K562 (cell line): ENCODE data around the gene PTGES3L. TPM values are rescaled to one million over a fixed set of nuclear protein-coding genes. Genes with fewer than 3 reads are reported as not detected.
A peak's percentile ranks its signal among the peaks of the same experiment; 100 is the strongest.

Experiments used
- ATF7 ChIP-seq: fragments of 450-650 bp; IDR thresholded peaks from 2 replicates; pipeline ENCODE4 v1.7.1; 2014; ENCODE audit warnings: mild to moderate bottlenecking, moderate library complexity
- EP400 ChIP-seq: fragments of 450-650 bp; IDR thresholded peaks from 2 replicates; pipeline ENCODE4 v1.6.1; 2017; ENCODE audit warnings: antibody characterized with exemption, mild to moderate bottlenecking, moderate library complexity
- GABPB1 ChIP-seq: sonication (generic); formaldehyde crosslinking; IDR thresholded peaks from 2 replicates; pipeline ENCODE4 v1.8.0; 2022; ENCODE audit warnings: mild to moderate bottlenecking, missing genetic modification reagents
- HDGF ChIP-seq: fragments of 450-650 bp; IDR thresholded peaks from 2 replicates; pipeline ENCODE4 v1.6.1; 2016
- KDM4B ChIP-seq, 2 experiments: fragments of 450-650 bp in 1 of 2; sonication (generic) in 1 of 2; IDR thresholded peaks; 2 replicates each; pipeline ENCODE4 v1.6.1; 2016 to 2017; ENCODE audit warnings: borderline replicate concordance in 2 of 2, antibody characterized with exemption in 1 of 2, low read depth in 1 of 2, mild to moderate bottlenecking in 1 of 2
- MAFG ChIP-seq: fragments of 450-650 bp; conservative IDR thresholded peaks from 2 replicates; pipeline ENCODE4 v1.6.1; 2016; ENCODE audit warnings: missing genetic modification characterization, missing compliant biosample characterization
- MCM5 ChIP-seq: fragments of 450-650 bp; IDR thresholded peaks from 2 replicates; pipeline ENCODE4 v1.6.1; 2016; ENCODE audit warnings: low read depth
- MTA1 ChIP-seq: fragments of 450-650 bp; IDR thresholded peaks from 2 replicates; pipeline ENCODE4 v1.6.1; 2017; ENCODE audit warnings: borderline replicate concordance
- MYBL2 ChIP-seq, 2 experiments: fragments of 450-650 bp in 1 of 2; sonication (generic) in 1 of 2; formaldehyde crosslinking in 1 of 2; IDR thresholded peaks; 2 replicates each; pipeline versions ENCODE4 v1.6.1 to v1.8.1; 2017 to 2022; ENCODE audit warnings: borderline replicate concordance in 1 of 2, inconsistent platforms in 1 of 2, low read depth in 1 of 2, mild to moderate bottlenecking in 1 of 2, missing genetic modification reagents in 1 of 2, moderate library complexity in 1 of 2
- NFE2L1 ChIP-seq: fragments of 450-650 bp; IDR thresholded peaks from 2 replicates; pipeline ENCODE4 v1.6.1; 2016; ENCODE audit warnings: missing genetic modification characterization, low read depth, mild to moderate bottlenecking, missing compliant biosample characterization, moderate library complexity, borderline replicate concordance
- RBM14 ChIP-seq: fragments of 200-400 bp; formaldehyde crosslinking; IDR thresholded peaks from 2 replicates; pipeline ENCODE4 v1.6.1; 2018; ENCODE audit warnings: low read depth, mild to moderate bottlenecking, low read length, moderate library complexity, borderline replicate concordance; ENCODE audit not compliant: insufficient read depth
- SMAD4 ChIP-seq: fragments of 250-450 bp; sonication (Bioruptor Pico); conservative IDR thresholded peaks from 2 replicates; pipeline ENCODE4 v1.8.0; 2021; ENCODE audit warnings: inconsistent platforms, mild to moderate bottlenecking, moderate library complexity
- TEAD2 ChIP-seq: fragments of 450-650 bp; IDR thresholded peaks from 2 replicates; pipeline ENCODE4 v1.6.1; 2016; ENCODE audit warnings: missing genetic modification characterization, control low read depth, missing compliant biosample characterization
- XRCC3 ChIP-seq: fragments of 450-650 bp; IDR thresholded peaks from 2 replicates; pipeline ENCODE4 v1.6.1; 2017; ENCODE audit warnings: mild to moderate bottlenecking, moderate library complexity
- ZKSCAN1 ChIP-seq: fragments of 150-350 bp; IDR thresholded peaks from 2 replicates; pipeline ENCODE4 v1.6.1; 2016; ENCODE audit warnings: low read depth, low read length
- ZNF184 ChIP-seq: sonication (generic); formaldehyde crosslinking; IDR thresholded peaks from 2 replicates; pipeline ENCODE4 v1.5.0; 2020; ENCODE audit warnings: missing genetic modification reagents
- ZNF197 ChIP-seq: fragments of 200-800 bp; sonication (Bioruptor generic); IDR thresholded peaks from 2 replicates; pipeline ENCODE4 v1.6.1; 2016; ENCODE audit warnings: low read depth, missing genetic modification characterization, missing compliant biosample characterization
- ZNF232 ChIP-seq: sonication (generic); formaldehyde crosslinking; IDR thresholded peaks from 2 replicates; pipeline ENCODE4 v1.8.0; 2022; ENCODE audit warnings: mild to moderate bottlenecking, missing genetic modification reagents
- ZNF584 ChIP-seq: fragments of 200-800 bp; sonication (Bioruptor generic); IDR thresholded peaks from 2 replicates; pipeline ENCODE4 v1.6.1; 2016; ENCODE audit warnings: low read depth, mild to moderate bottlenecking, missing genetic modification characterization, missing compliant biosample characterization
- ZNF589 ChIP-seq: fragments of 200-800 bp; sonication (Bioruptor generic); IDR thresholded peaks from 2 replicates; pipeline ENCODE4 v1.6.1; 2016; ENCODE audit warnings: low read depth, missing genetic modification characterization, missing compliant biosample characterization
- ZNF764 ChIP-seq: fragments of 250-450 bp; sonication (Bioruptor Pico); IDR thresholded peaks from 2 replicates; pipeline ENCODE4 v1.4.0; 2020; ENCODE audit warnings: low read depth, mild to moderate bottlenecking, moderate library complexity
- polyA plus RNA-seq, 8 experiments: library from polyadenylated mRNA; depleted of rRNA in 4 of 8; stranded (reverse) in 5 of 8; unstranded in 3 of 8; fragments of >200 nt; fragmentation: Nextera tagmentation in 2 of 8; fragmentation: Illumina TruSeq in 1 of 8; extraction: Ambion mirVana in 2 of 8; extraction: Trizol in 1 of 8; gene quantifications; 2 replicates each; pipeline versions ENCODE4 v1.2.1 to v1.2.3, GENCODE V29; 2011 to 2014; ENCODE audit warnings: inconsistent platforms in 1 of 8, missing spikeins in 1 of 8
- total RNA-seq, 7 experiments: library from RNA; depleted of rRNA in 6 of 7; stranded (reverse); fragments of >200 nt in 6 of 7; fragmentation: Illumina TruSeq in 2 of 7; extraction: Trizol in 2 of 7; gene quantifications; 2 replicates each; pipeline versions ENCODE4 v1.2.1 to v1.2.3, GENCODE V29; 2011 to 2021; ENCODE audit warnings: low replicate concordance in 1 of 7
- TF ChIP-seq, protein P1 (sequence below), 2 experiments: fragments of 450-650 bp in 1 of 2; IDR thresholded peaks; 2 replicates each; pipeline ENCODE4 v1.6.1; 2011 to 2017; ENCODE audit warnings: low read depth in 2 of 2, antibody characterized with exemption in 1 of 2, borderline replicate concordance in 1 of 2, low read length in 1 of 2, mild to moderate bottlenecking in 1 of 2, mixed read lengths in 1 of 2; ENCODE audit not compliant: control insufficient read depth in 1 of 2
- TF ChIP-seq, protein P2 (sequence below): fragments of 450-650 bp; IDR thresholded peaks from 2 replicates; pipeline ENCODE4 v1.6.1; 2016; ENCODE audit warnings: low read depth, mild to moderate bottlenecking, moderate library complexity
- TF ChIP-seq, protein P3 (sequence below): fragments of 250-450 bp; sonication (Bioruptor Pico); IDR thresholded peaks from 2 replicates; pipeline ENCODE4 v1.9.0; 2021; ENCODE audit warnings: mild to moderate bottlenecking

Gene PTGES3L
- total and polyA plus RNA-seq, 9 of the 15 experiments (the other 6 are each of a cell fraction or from before 2014, with no cell fraction given) = 6.0 to 16.0 (median 9.6) TPM

DNA sequence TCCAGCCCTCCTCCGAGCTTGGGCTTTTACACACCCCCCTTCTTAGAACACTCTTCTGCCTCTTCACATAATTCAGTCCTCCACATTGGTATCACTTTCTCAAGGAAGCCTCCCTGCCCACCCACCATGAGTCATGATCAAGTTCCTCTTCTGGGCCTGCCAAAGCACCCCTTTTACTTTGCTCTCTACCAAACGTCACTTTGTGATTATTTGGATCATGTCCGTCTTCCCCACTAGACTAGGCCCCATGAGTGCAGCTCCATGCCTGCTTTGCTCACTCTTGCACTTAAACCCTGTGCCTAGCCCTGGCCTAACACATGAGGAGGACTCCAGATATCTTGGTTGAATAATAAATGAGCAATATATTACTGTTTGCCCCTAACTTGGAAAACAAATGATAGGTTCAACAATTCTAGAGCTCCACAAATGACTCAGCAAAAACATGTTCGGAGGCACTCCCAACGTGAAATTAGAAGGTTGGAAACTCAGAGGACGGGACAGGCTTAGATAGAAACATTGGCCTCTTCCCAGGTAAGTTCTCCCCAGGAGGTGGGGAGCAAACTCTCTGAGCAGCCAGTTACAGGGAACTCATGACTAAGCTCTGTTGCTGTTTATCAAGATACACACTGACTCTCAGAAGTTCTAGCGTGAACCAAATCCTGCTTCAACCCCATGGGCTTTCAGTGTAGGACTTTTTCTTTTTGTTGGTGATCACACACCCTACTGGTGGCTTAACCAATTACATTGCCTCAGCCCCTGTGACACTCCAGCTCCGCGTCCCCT, 51.0 kb downstream of the PTGES3L start (continued):
- TF ChIP-seq MYBL2 (IDR thresholded peaks at IDR 0.05; ENCODE audit: low read depth) = no peak
- TF ChIP-seq MYBL2 (CRISPR knock-in tag; IDR thresholded peaks at IDR 0.05; ENCODE audit: borderline replicate concordance) = no peak
- TF ChIP-seq HDGF = peak; percentile 64
- peak; percentile 64 for TF ChIP-seq EP400
- no peak for TF ChIP-seq ZNF232 (CRISPR knock-in tag)
- no peak for TF ChIP-seq MCM5
- TF ChIP-seq MTA1 = peak; percentile 16; the same call in 1 of the 2 replicates
- TF ChIP-seq ATF7 = peak; percentile 83
- TF ChIP-seq ZNF184 = no peak
- TF ChIP-seq ZNF584 (CRISPR knock-in tag) = peak; percentile 62; the same call in 1 of the 2 replicates
- TF ChIP-seq RBM14 = no peak
- TF ChIP-seq NFE2L1 = peak; percentile 98
- TF ChIP-seq ZKSCAN1 = no peak
- 0 out of 2 replicates have a peak, but pooled peaks have one; percentile 14 for TF ChIP-seq ZNF589
- peak; percentile 40; the same call in 1 of the 2 replicates for TF ChIP-seq SMAD4 (CRISPR knock-in tag)
- TF ChIP-seq, protein P1, sequence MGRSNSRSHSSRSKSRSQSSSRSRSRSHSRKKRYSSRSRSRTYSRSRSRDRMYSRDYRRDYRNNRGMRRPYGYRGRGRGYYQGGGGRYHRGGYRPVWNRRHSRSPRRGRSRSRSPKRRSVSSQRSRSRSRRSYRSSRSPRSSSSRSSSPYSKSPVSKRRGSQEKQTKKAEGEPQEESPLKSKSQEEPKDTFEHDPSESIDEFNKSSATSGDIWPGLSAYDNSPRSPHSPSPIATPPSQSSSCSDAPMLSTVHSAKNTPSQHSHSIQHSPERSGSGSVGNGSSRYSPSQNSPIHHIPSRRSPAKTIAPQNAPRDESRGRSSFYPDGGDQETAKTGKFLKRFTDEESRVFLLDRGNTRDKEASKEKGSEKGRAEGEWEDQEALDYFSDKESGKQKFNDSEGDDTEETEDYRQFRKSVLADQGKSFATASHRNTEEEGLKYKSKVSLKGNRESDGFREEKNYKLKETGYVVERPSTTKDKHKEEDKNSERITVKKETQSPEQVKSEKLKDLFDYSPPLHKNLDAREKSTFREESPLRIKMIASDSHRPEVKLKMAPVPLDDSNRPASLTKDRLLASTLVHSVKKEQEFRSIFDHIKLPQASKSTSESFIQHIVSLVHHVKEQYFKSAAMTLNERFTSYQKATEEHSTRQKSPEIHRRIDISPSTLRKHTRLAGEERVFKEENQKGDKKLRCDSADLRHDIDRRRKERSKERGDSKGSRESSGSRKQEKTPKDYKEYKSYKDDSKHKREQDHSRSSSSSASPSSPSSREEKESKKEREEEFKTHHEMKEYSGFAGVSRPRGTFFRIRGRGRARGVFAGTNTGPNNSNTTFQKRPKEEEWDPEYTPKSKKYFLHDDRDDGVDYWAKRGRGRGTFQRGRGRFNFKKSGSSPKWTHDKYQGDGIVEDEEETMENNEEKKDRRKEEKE (IDR thresholded peaks at IDR 0.05; ENCODE audit: borderline replicate concordance in 1 of 2, control insufficient read depth in 1 of 2, low read depth in 2 of 2, low read length in 1 of 2) = no peak
- TF ChIP-seq, protein P2, sequence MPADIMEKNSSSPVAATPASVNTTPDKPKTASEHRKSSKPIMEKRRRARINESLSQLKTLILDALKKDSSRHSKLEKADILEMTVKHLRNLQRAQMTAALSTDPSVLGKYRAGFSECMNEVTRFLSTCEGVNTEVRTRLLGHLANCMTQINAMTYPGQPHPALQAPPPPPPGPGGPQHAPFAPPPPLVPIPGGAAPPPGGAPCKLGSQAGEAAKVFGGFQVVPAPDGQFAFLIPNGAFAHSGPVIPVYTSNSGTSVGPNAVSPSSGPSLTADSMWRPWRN = no peak
- TF ChIP-seq TEAD2 (tag) = no peak
- no peak for TF ChIP-seq GABPB1 (CRISPR knock-in tag)
- no peak for TF ChIP-seq KDM4B (IDR thresholded peaks at IDR 0.05; ENCODE audit: borderline replicate concordance in 2 of 2, low read depth in 1 of 2)
- TF ChIP-seq XRCC3 = no peak
- TF ChIP-seq, protein P3, sequence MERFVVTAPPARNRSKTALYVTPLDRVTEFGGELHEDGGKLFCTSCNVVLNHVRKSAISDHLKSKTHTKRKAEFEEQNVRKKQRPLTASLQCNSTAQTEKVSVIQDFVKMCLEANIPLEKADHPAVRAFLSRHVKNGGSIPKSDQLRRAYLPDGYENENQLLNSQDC (CRISPR knock-in tag) = 0 out of 2 replicates have a peak, but pooled peaks have one; percentile 13
- TF ChIP-seq ZNF197 (CRISPR knock-in tag) = no peak
- TF ChIP-seq MAFG (tag) = peak; percentile 99
- TF ChIP-seq ZNF764 = no peak
